HepG2 (cell line): ENCODE results near the gene PSME3IP1. TPM values are rescaled to one million over a fixed set of nuclear protein-coding genes. Genes with fewer than 3 reads are reported as not detected.

Experiments
- ATAC-seq: fragments of 200-7000 bp; cut with Tn5 transposase; 3 replicates; pipeline ENCODE4 v1.9.1; 2020; ENCODE audit warnings: mild to moderate bottlenecking, moderate library complexity
- BruUV-seq: library from RNA; stranded (reverse); fragments of 400-500 nt; replicated peaks from 2 replicates; lab custom pipeline; 2021; lab: Mats Ljungman, UMichigan
- CTCF ChIA-PET: fragments of 300-600 bp; formaldehyde crosslinking; extraction: SDS; loops from one replicate; lab custom pipeline; 2021; ENCODE audit warnings: low total read pairs, inconsistent platforms, low intra/inter-chr PET ratio; lab: Yijun Ruan, JAX
- POLR2A ChIA-PET: fragments of 350-600 bp; sonication (Branson Sonifier 250); formaldehyde crosslinking; loops from one replicate; lab custom pipeline; 2020; ENCODE audit warnings: antibody characterized with exemption, inconsistent platforms; lab: Yijun Ruan, JAX
- DNase-seq: peaks from one replicate; pipeline ENCODE4 v3.0.0-alpha.2; 2015; ENCODE audit warnings: low spot score
- FAIRE-seq: peaks from 3 replicates; lab custom pipeline; 2011; peaks lifted over from hg19 to GRCh38; lab: Jason Lieb, UNC
- H2AFZ ChIP-seq: one replicate; pipeline ENCODE4 v1.6.1; 2011; ENCODE audit warnings: low read length, inconsistent platforms
- H3K27ac ChIP-seq: fragments of 300-600 bp; 3 replicates; pipeline ENCODE4 v1.8.0; 2011; ENCODE audit warnings: mixed run types, mild to moderate bottlenecking, mixed read lengths, low read length, inconsistent platforms; ENCODE audit not compliant: insufficient read depth; ENCODE audit errors: extremely low read length
- H3K27me3 ChIP-seq, 2 experiments: fragments of 200-600 bp in 1 of 2; 2 replicates in 1 of 2; 3 replicates in 1 of 2; pipeline versions ENCODE4 v1.6.0 to v1.8.0; 2011; ENCODE audit warnings: low read length in 2 of 2, mild to moderate bottlenecking in 2 of 2, moderate library complexity in 2 of 2, inconsistent platforms in 1 of 2; ENCODE audit not compliant: insufficient read depth in 2 of 2, control insufficient read depth in 1 of 2
- H3K36me3 ChIP-seq, 2 experiments: fragments of 200-600 bp in 1 of 2; replicated peaks in 1 of 2; 2 replicates in 1 of 2; 3 replicates in 1 of 2; pipeline versions ENCODE4 v1.5.1 to v1.8.0; 2011; ENCODE audit warnings: low read length in 2 of 2, inconsistent platforms in 1 of 2; ENCODE audit not compliant: insufficient read depth in 2 of 2, control insufficient read depth in 1 of 2
- H3K4me1 ChIP-seq: 2 replicates; pipeline ENCODE4 v1.5.1; 2012; ENCODE audit warnings: low read length, inconsistent platforms; ENCODE audit not compliant: insufficient read depth
- H3K4me2 ChIP-seq: 2 replicates; pipeline ENCODE4 v1.6.0; 2011; ENCODE audit warnings: low read depth, low read length, inconsistent platforms
- H3K4me3 ChIP-seq, 3 experiments: fragments of 200-600 bp in 1 of 3; sonication (generic), shearing (Covaris generic) in 1 of 3; replicated peaks in 1 of 3; 2 replicates each; pipeline ENCODE4 v1.5.1; 2011 to 2016; ENCODE audit warnings: low read length in 3 of 3, inconsistent platforms in 2 of 3, low read depth in 2 of 3, mild to moderate bottlenecking in 2 of 3, control low read depth in 1 of 3, mixed read lengths in 1 of 3; ENCODE audit not compliant: insufficient read depth in 1 of 3
- H3K79me2 ChIP-seq: one replicate; pipeline ENCODE4 v1.6.1; 2011; ENCODE audit warnings: low read length, inconsistent platforms; ENCODE audit not compliant: insufficient read depth
- H3K9ac ChIP-seq: 2 replicates; pipeline ENCODE4 v1.6.0; 2011; ENCODE audit warnings: mild to moderate bottlenecking, low read depth, low read length, inconsistent platforms; ENCODE audit not compliant: insufficient read depth
- H3K9me3 ChIP-seq: 2 replicates; pipeline ENCODE4 v1.5.1; 2012; ENCODE audit warnings: mild to moderate bottlenecking, low read length
- H4K20me1 ChIP-seq: 2 replicates; pipeline ENCODE4 v1.6.0; 2011; ENCODE audit warnings: inconsistent platforms, mild to moderate bottlenecking, low read length, moderate library complexity; ENCODE audit not compliant: insufficient read depth
- CHCHD3 ChIP-seq: sonication (generic); formaldehyde crosslinking; IDR thresholded peaks from 2 replicates; pipeline ENCODE4 v1.8.0; 2022; ENCODE audit warnings: mild to moderate bottlenecking, missing genetic modification reagents, moderate library complexity
- CHD2 ChIP-seq: IDR thresholded peaks from 2 replicates; pipeline ENCODE4 v1.6.1; 2011; ENCODE audit warnings: low read depth, low read length, improper control_type of control experiment
- GPN1 ChIP-seq: sonication (generic); formaldehyde crosslinking; IDR thresholded peaks from 2 replicates; pipeline ENCODE4 v1.5.1; 2020; ENCODE audit warnings: missing genetic modification reagents, borderline replicate concordance
- HNRNPL ChIP-seq: fragments of 200-400 bp; formaldehyde crosslinking; IDR thresholded peaks from 2 replicates; pipeline ENCODE4 v1.6.1; 2017; ENCODE audit warnings: mild to moderate bottlenecking, low read depth, low read length
- KDM6A ChIP-seq: IDR thresholded peaks from 2 replicates; pipeline ENCODE4 v1.6.1; 2016; ENCODE audit warnings: low read depth
- KLF9 ChIP-seq: IDR thresholded peaks from 2 replicates; pipeline ENCODE4 v1.6.1; 2016; ENCODE audit warnings: low read depth
- MAFK ChIP-seq, 2 experiments: IDR thresholded peaks in 1 of 2; conservative IDR thresholded peaks in 1 of 2; 2 replicates each; pipeline ENCODE4 v1.6.1; 2011; ENCODE audit warnings: improper control_type of control experiment in 2 of 2, low read length in 2 of 2
- PTBP1 ChIP-seq: fragments of 200-400 bp; formaldehyde crosslinking; IDR thresholded peaks from 2 replicates; pipeline ENCODE4 v1.6.1; 2018; ENCODE audit warnings: low read length, low read depth; ENCODE audit not compliant: poor library complexity, severe bottlenecking
- RCOR2 ChIP-seq: IDR thresholded peaks from 2 replicates; pipeline ENCODE4 v1.6.1; 2016; ENCODE audit warnings: missing biosample characterization, missing genetic modification reagents
- SMAD3 ChIP-seq: sonication (generic); formaldehyde crosslinking; IDR thresholded peaks from 2 replicates; pipeline ENCODE4 v1.4.0; 2020; ENCODE audit warnings: missing genetic modification reagents
- ZKSCAN8 ChIP-seq: IDR thresholded peaks from 2 replicates; pipeline ENCODE4 v1.6.1; 2016; ENCODE audit warnings: borderline replicate concordance, missing genetic modification reagents, missing compliant biosample characterization
- ZNF292 ChIP-seq: sonication (generic); formaldehyde crosslinking; IDR thresholded peaks from 2 replicates; pipeline ENCODE4 v1.8.1; 2022; ENCODE audit warnings: mild to moderate bottlenecking, low read depth, missing genetic modification reagents, borderline replicate concordance
- ZNF407 ChIP-seq: sonication (generic); formaldehyde crosslinking; IDR thresholded peaks from one replicate; pipeline ENCODE4 v1.5.1; 2020; ENCODE audit warnings: mild to moderate bottlenecking, missing genetic modification reagents; ENCODE audit errors: not compliant biosample characterization
- ZNF605 ChIP-seq: sonication (generic); formaldehyde crosslinking; IDR thresholded peaks from 2 replicates; pipeline ENCODE4 v1.8.0; 2022; ENCODE audit warnings: mild to moderate bottlenecking, missing genetic modification reagents
- ZNF724P ChIP-seq: sonication (generic); formaldehyde crosslinking; IDR thresholded peaks from 2 replicates; pipeline ENCODE4 v1.8.0; 2022; ENCODE audit warnings: missing genetic modification reagents, borderline replicate concordance
- ZNF768 ChIP-seq: sonication (generic); formaldehyde crosslinking; IDR thresholded peaks from 2 replicates; pipeline ENCODE4 v1.4.0; 2020; ENCODE audit warnings: missing genetic modification reagents
- ZNF773 ChIP-seq: sonication (generic); formaldehyde crosslinking; IDR thresholded peaks from 2 replicates; pipeline ENCODE4 v1.4.0; 2020; ENCODE audit warnings: missing genetic modification reagents, borderline replicate concordance
- ZNF878 ChIP-seq: sonication (generic); formaldehyde crosslinking; IDR thresholded peaks from 2 replicates; pipeline ENCODE4 v1.8.1; 2023; ENCODE audit warnings: mild to moderate bottlenecking, missing genetic modification reagents, moderate library complexity
- WGBS: methylation state at CpG from one replicate; pipeline ENCODE4 v1.1.6; 2017; ENCODE audit warnings: low lambda C conversion rate; 5-methylcytosine and 5-hydroxymethylcytosine counted together
- in situ Hi-C: cut with HindIII; loops from 2 replicates; pipeline ENCODE4 v1.10.0; 2017; ENCODE audit warnings: low pct_unique_long_range_greater_than_20kb; ENCODE audit not compliant: extremely low pct_ligation_motif_present
- intact Hi-C: fragments of 100-400 bp; cut with micrococcal nuclease; formaldehyde crosslinking; loops from one replicate; pipeline ENCODE4 v1.10.0; 2022; ENCODE audit not compliant: unreplicated experiment
- polyA plus RNA-seq, 8 experiments: library from polyadenylated mRNA; depleted of rRNA in 3 of 8; stranded (reverse) in 7 of 8; unstranded in 1 of 8; fragments of >200 nt; fragmentation: Illumina TruSeq in 4 of 8; extraction: Trizol in 4 of 8; gene quantifications; 2 replicates each; pipeline versions ENCODE4 v1.2.1 to v1.2.3, GENCODE V29; 2011 to 2016; ENCODE audit warnings: low read depth in 4 of 8, missing spikeins in 1 of 8, mixed read lengths in 1 of 8; ENCODE audit not compliant: insufficient read depth in 1 of 8
- total RNA-seq, 5 experiments: library from RNA; depleted of rRNA; stranded (reverse); fragments of >200 nt; fragmentation: Illumina TruSeq; extraction: Trizol; gene quantifications; 2 replicates each; pipeline ENCODE4 v1.2.3, GENCODE V29; 2016; ENCODE audit warnings: low read depth in 1 of 5

PSME3IP1 gene
- total and polyA plus RNA-seq, 2 of the 13 experiments (the other 11 are each of a cell fraction or from before 2014, with no cell fraction given), result 90.8 to 99.8 TPM

- Histone ChIP-seq H3K79me2 (no peaks in the 10 kb centered on the region), H3K4me3 (no peak overlapping the region), H3K27ac (no peak overlapping the region), H3K4me2 (no peak overlapping the region; the same call in 1 of the 2 replicates), H2AFZ (no peak overlapping the region), H3K27me3 (no peaks in the 10 kb centered on the region), H3K36me3 (no peaks in the 10 kb centered on the region), H3K9me3 (no peaks in the 10 kb centered on the region), H3K9ac (no peak overlapping the region), H3K4me1 (peaks cover 26% of the 10 kb centered on the region), H4K20me1 (no peaks in the 10 kb centered on the region)
- no TSS peak for BruUV-seq
- in situ Hi-C loops, result no loop called here
- DNase-seq (no peak), FAIRE-seq (no peak), ATAC-seq (peak; percentile 14)
- WGBS, result 45% methylated on average over 13 of the region's 14 CpGs
- ChIA-PET CTCF (no interaction called here), POLR2A (no interaction called here)
- intact Hi-C loops, result no loop called here
- TF ChIP-seq ZNF605, result no peak
- TF ChIP-seq MAFK (conservative IDR thresholded peaks at IDR 0.05 in 1 of 2, IDR thresholded peaks at IDR 0.05 in 1 of 2; ENCODE audit: low read length in 2 of 2), result no peak
- TF ChIP-seq SMAD3 (CRISPR knock-in tag), result no peak
- TF ChIP-seq KLF9 (CRISPR knock-in tag), result no peak
- no peak for TF ChIP-seq ZNF773 (CRISPR knock-in tag)
- no peak for TF ChIP-seq PTBP1
- no peak for TF ChIP-seq ZNF407 (CRISPR knock-in tag)
- TF ChIP-seq ZNF768 (CRISPR knock-in tag), result peak; percentile 36; the same call in 1 of the 2 replicates
- TF ChIP-seq CHCHD3, result no peak
- TF ChIP-seq GPN1, result no peak
- no peak for TF ChIP-seq CHD2
- no peak for TF ChIP-seq KDM6A (CRISPR knock-in tag)
- no peak for TF ChIP-seq RCOR2
- TF ChIP-seq ZKSCAN8 (CRISPR knock-in tag), result no peak
- TF ChIP-seq HNRNPL, result peak; percentile 95
- TF ChIP-seq ZNF878 (CRISPR knock-in tag), result no peak
- no peak for TF ChIP-seq ZNF724P (CRISPR knock-in tag)
- TF ChIP-seq ZNF292, result 0 out of 2 replicates have a peak, but pooled peaks have one; percentile 35
Observed at GRCh38 chr16:57143149-57143921, 42.5 kb downstream of the PSME3IP1 start.
